K562 (cell line): ENCODE measurements around the gene TCF25. TPM values are rescaled to one million over a fixed set of nuclear protein-coding genes. Genes with fewer than 3 reads are reported as not detected.
A peak's percentile ranks its signal among the peaks of the same experiment; 100 is the strongest.

Experiments used
- ARID4B ChIP-seq: sonication (generic); formaldehyde crosslinking; IDR thresholded peaks from 2 replicates; pipeline ENCODE4 v1.8.0; 2022; ENCODE audit warnings: mild to moderate bottlenecking, missing genetic modification reagents
- ATF2 ChIP-seq: sonication (generic); formaldehyde crosslinking; IDR thresholded peaks from 2 replicates; pipeline ENCODE4 v1.8.1; 2022; ENCODE audit warnings: missing genetic modification reagents
- EGR1 ChIP-seq: fragments of 450-650 bp; conservative IDR thresholded peaks from 2 replicates; pipeline ENCODE4 v1.6.1; 2017; ENCODE audit warnings: mild to moderate bottlenecking
- JUND ChIP-seq, 2 experiments: IDR thresholded peaks; 2 replicates in 1 of 2; 3 replicates in 1 of 2; pipeline ENCODE4 v1.6.1; 2011; ENCODE audit warnings: borderline replicate concordance in 2 of 2, low read depth in 2 of 2, low read length in 2 of 2, improper control_type of control experiment in 1 of 2, missing biosample characterization in 1 of 2, missing genetic modification characterization in 1 of 2, missing genetic modification reagents in 1 of 2
- MNT ChIP-seq, 2 experiments: fragments of 450-650 bp; conservative IDR thresholded peaks; 2 replicates each; pipeline ENCODE4 v1.6.1; 2017; ENCODE audit warnings: mild to moderate bottlenecking in 2 of 2, moderate library complexity in 2 of 2
- PRDM10 ChIP-seq: fragments of 450-650 bp; IDR thresholded peaks from 2 replicates; pipeline ENCODE4 v1.6.1; 2018; ENCODE audit not compliant: partially characterized antibody
- RFX1 ChIP-seq: fragments of 450-650 bp; IDR thresholded peaks from 2 replicates; pipeline ENCODE4 v1.6.1; 2016; ENCODE audit warnings: mild to moderate bottlenecking, moderate library complexity
- RFX5 ChIP-seq: IDR thresholded peaks from 2 replicates; pipeline ENCODE4 v1.6.1; 2011; ENCODE audit warnings: low read depth, mild to moderate bottlenecking, improper control_type of control experiment, low read length
- XRCC4 ChIP-seq: IDR thresholded peaks from one replicate; pipeline ENCODE4 v1.6.1; 2011; ENCODE audit not compliant: insufficient read depth, insufficient read length; ENCODE audit errors: extremely low read depth
- ZBTB8A ChIP-seq: fragments of 450-650 bp; IDR thresholded peaks from 2 replicates; pipeline ENCODE4 v1.6.1; 2018; ENCODE audit warnings: mild to moderate bottlenecking, moderate library complexity; ENCODE audit not compliant: partially characterized antibody
- ZNF165 ChIP-seq: fragments of 250-450 bp; sonication (Bioruptor Pico); IDR thresholded peaks from 2 replicates; pipeline ENCODE4 v1.4.0; 2020; ENCODE audit warnings: borderline replicate concordance
- ZNF354B ChIP-seq: fragments of 250-450 bp; sonication (Bioruptor Pico); IDR thresholded peaks from 2 replicates; pipeline ENCODE4 v1.4.0; 2020
- ZNF785 ChIP-seq: fragments of 250-450 bp; sonication (Bioruptor Pico); IDR thresholded peaks from 2 replicates; pipeline ENCODE4 v1.4.0; 2020; ENCODE audit warnings: mild to moderate bottlenecking
- polyA plus RNA-seq, 8 experiments: library from polyadenylated mRNA; depleted of rRNA in 4 of 8; stranded (reverse) in 5 of 8; unstranded in 3 of 8; fragments of >200 nt; fragmentation: Nextera tagmentation in 2 of 8; fragmentation: Illumina TruSeq in 1 of 8; extraction: Ambion mirVana in 2 of 8; extraction: Trizol in 1 of 8; gene quantifications; 2 replicates each; pipeline versions ENCODE4 v1.2.1 to v1.2.3, GENCODE V29; 2011 to 2014; ENCODE audit warnings: inconsistent platforms in 1 of 8, missing spikeins in 1 of 8
- total RNA-seq, 7 experiments: library from RNA; depleted of rRNA in 6 of 7; stranded (reverse); fragments of >200 nt in 6 of 7; fragmentation: Illumina TruSeq in 2 of 7; extraction: Trizol in 2 of 7; gene quantifications; 2 replicates each; pipeline versions ENCODE4 v1.2.1 to v1.2.3, GENCODE V29; 2011 to 2021; ENCODE audit warnings: low replicate concordance in 1 of 7
- TF ChIP-seq, protein P1 (sequence below): fragments of 450-650 bp; IDR thresholded peaks from 2 replicates; pipeline ENCODE4 v1.6.1; 2016; ENCODE audit warnings: low read depth, mild to moderate bottlenecking, moderate library complexity

The TCF25 gene
- total and polyA plus RNA-seq, 9 of the 15 experiments (the other 6 are each of a cell fraction or from before 2014, with no cell fraction given) = 9.0 to 154 (median 83.8) TPM

DNA sequence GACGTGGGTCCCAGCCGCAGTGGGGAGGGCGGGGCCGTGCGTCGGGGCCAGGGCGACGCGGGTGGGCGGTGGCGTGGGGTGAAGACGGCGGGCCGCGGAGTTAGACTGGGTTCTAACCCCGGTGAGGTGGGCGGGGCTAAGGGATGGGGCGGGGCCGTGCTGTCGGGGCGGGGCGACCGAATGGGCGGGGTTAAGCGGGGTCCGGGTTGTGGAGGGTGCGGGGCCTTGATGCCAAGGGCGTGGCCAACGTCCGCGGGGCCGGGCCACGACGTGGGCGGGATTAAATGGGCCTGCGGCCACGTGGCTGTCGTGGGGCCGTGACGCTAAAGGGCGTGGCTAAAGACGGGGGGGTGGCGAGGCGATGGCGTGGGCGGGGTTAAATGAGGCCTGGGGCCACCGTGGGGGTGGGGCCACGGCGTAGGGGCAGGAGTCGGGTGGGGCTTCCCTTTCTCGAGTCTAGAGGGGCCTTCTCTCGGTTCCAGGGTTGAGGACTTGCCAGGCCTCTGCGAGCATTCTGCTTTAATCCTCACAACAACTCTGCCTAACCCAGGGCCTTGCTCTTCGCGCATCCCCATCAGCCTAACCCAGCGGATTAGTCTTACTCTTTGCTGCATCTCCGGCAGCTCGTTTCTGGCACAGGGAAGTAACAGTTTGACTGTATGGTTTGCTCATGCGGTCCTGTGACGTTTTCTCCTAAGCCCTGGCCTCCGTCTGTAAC, 739 bp downstream of the TCF25 start (continued):
- TF ChIP-seq PRDM10 (peak; percentile 18), RFX5 (no peak), XRCC4 (no peak), EGR1 (peak; percentile 93), ATF2 (no peak), MNT (conservative IDR thresholded peaks at IDR 0.05) (peak; percentile 95), RFX1 (no peak), ZBTB8A (no peak), ZNF354B (CRISPR knock-in tag) (no peak), ZNF785 (CRISPR knock-in tag) (no peak), ARID4B (CRISPR knock-in tag) (no peak; the same call in 1 of the 2 replicates), JUND (IDR thresholded peaks at IDR 0.05; ENCODE audit: borderline replicate concordance, low read depth, low read length) (peak; percentile 28; the same call in 1 of the 2 replicates), JUND (tag; IDR thresholded peaks at IDR 0.05; ENCODE audit: borderline replicate concordance, low read depth, low read length) (no peak), ZNF165 (CRISPR knock-in tag) (no peak)
- TF ChIP-seq, protein P1, sequence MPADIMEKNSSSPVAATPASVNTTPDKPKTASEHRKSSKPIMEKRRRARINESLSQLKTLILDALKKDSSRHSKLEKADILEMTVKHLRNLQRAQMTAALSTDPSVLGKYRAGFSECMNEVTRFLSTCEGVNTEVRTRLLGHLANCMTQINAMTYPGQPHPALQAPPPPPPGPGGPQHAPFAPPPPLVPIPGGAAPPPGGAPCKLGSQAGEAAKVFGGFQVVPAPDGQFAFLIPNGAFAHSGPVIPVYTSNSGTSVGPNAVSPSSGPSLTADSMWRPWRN = peak; percentile 94
